Stimulated activated CD4-positive, alpha-beta T cell treated with anti-CD3 and anti-CD28 coated beads, Interleukin-15, amount 100 ng/mL, for 24 hours (primary cell): Measurements from ENCODE around the gene AGBL4.
"Not testable (repeated sequence)": the region's sequence is repeated elsewhere in the genome, so short reads cannot be mapped to it uniquely, and the experiment has no call there.

ENCODE experiments used
- DNase-seq: peaks from one replicate; pipeline ENCODE4 v3.0.0-alpha.2; 2020

AGBL4 gene

GRCh38 chr1:50023292-50024159 lies at the start of gene AGBL4:
TSS of gene AGBL4 (minus strand) at chr1:50023954.
- DNase-seq = peak; percentile 22

- no peak for DNase-seq
Measured at GRCh38 chr1:50066806-50067205, 43.1 kb upstream of the AGBL4 start.

- no peak for DNase-seq
Measured at GRCh38 chr1:50060279-50060678, 36.5 kb upstream of the AGBL4 start.

- no peak for DNase-seq
Measured at GRCh38 chr1:50048791-50049190, 25.0 kb upstream of the AGBL4 start.

- peak; percentile 22 for DNase-seq
Measured at GRCh38 chr1:50047916-50048694, 24.4 kb upstream of the AGBL4 start.

GRCh38 chr1:50038237-50038809 lies 14.6 kb upstream of the AGBL4 start:
- no peak for DNase-seq

GRCh38 chr1:50027794-50028193 lies 4.0 kb upstream of the AGBL4 start:
- no peak for DNase-seq

- no peak for DNase-seq
Measured at GRCh38 chr1:49995734-49996133, 28.0 kb downstream of the AGBL4 start.

GRCh38 chr1:49971088-49971487 lies 52.7 kb downstream of the AGBL4 start:
- DNase-seq = no peak

- DNase-seq = no peak
Measured at GRCh38 chr1:49951385-49951784, 72.4 kb downstream of the AGBL4 start.

GRCh38 chr1:49915301-49915700 lies 108.5 kb downstream of the AGBL4 start:
- not testable (repeated sequence) for DNase-seq

GRCh38 chr1:49906365-49906764 lies 117.4 kb downstream of the AGBL4 start:
- no peak for DNase-seq

GRCh38 chr1:49864581-49864980 lies 159.2 kb downstream of the AGBL4 start:
- DNase-seq = no peak

GRCh38 chr1:49854741-49855140 lies 169.0 kb downstream of the AGBL4 start:
- no peak for DNase-seq

GRCh38 chr1:49842596-49842995 lies 181.2 kb downstream of the AGBL4 start:
- no peak for DNase-seq

GRCh38 chr1:49841767-49842166 lies 182.0 kb downstream of the AGBL4 start:
- no peak for DNase-seq

- no peak for DNase-seq
Measured at GRCh38 chr1:49824261-49824660, 199.5 kb downstream of the AGBL4 start.

- no peak for DNase-seq
Measured at GRCh38 chr1:49817681-49818080, 206.1 kb downstream of the AGBL4 start.

GRCh38 chr1:49787013-49787412 lies 236.7 kb downstream of the AGBL4 start:
- DNase-seq = not testable (repeated sequence)

- no peak for DNase-seq
Measured at GRCh38 chr1:49765034-49765433, 258.7 kb downstream of the AGBL4 start.

GRCh38 chr1:49738118-49738517 lies 285.6 kb downstream of the AGBL4 start:
- DNase-seq = not testable (repeated sequence)

- no peak for DNase-seq
Measured at GRCh38 chr1:49728377-49728776, 295.4 kb downstream of the AGBL4 start.

GRCh38 chr1:49723662-49724061 lies 300.1 kb downstream of the AGBL4 start:
- DNase-seq = no peak
